ENCODE data around the gene TRMT11. TPM values are rescaled to one million over a fixed set of nuclear protein-coding genes. Genes with fewer than 3 reads are reported as not detected.

Gene TRMT11
- total and polyA plus RNA-seq, 8 donors = 7.0 to 124 (median 49.9) TPM

GRCh38 chr6:126066053-126067048 is 80.0 kb downstream of the TRMT11 start:
- intact Hi-C loops (cut with DNase I; ENCODE audit: low total_unique reads) = no loop called here
- Histone ChIP-seq H3K4me1 (peaks cover 10 to 19% (median 15%) of the 10 kb centered on the region in 4 donors), H3K27ac (no peak overlapping the region), H3K36me3 (peaks cover 0 to 7% (median 0%) of the 10 kb centered on the region in 4 donors), H3K27me3 (no peaks in the 10 kb centered on the region), H3K9me3 (no peaks in the 10 kb centered on the region), H3K4me3 (no peak overlapping the region)
- 91 to 97% (median 95%) methylated on average over 12 of the region's 12 CpGs for WGBS, 5 donors
- no peak for DNase-seq
- no peak for TF ChIP-seq POLR2AphosphoS5 (IDR thresholded peaks at IDR 0.05)
- TF ChIP-seq, protein P1, sequence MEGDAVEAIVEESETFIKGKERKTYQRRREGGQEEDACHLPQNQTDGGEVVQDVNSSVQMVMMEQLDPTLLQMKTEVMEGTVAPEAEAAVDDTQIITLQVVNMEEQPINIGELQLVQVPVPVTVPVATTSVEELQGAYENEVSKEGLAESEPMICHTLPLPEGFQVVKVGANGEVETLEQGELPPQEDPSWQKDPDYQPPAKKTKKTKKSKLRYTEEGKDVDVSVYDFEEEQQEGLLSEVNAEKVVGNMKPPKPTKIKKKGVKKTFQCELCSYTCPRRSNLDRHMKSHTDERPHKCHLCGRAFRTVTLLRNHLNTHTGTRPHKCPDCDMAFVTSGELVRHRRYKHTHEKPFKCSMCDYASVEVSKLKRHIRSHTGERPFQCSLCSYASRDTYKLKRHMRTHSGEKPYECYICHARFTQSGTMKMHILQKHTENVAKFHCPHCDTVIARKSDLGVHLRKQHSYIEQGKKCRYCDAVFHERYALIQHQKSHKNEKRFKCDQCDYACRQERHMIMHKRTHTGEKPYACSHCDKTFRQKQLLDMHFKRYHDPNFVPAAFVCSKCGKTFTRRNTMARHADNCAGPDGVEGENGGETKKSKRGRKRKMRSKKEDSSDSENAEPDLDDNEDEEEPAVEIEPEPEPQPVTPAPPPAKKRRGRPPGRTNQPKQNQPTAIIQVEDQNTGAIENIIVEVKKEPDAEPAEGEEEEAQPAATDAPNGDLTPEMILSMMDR (IDR thresholded peaks at IDR 0.05) = no peak
- no peak for TF ChIP-seq POLR2A (IDR thresholded peaks at IDR 0.05)
- TF ChIP-seq EP300 (IDR thresholded peaks at IDR 0.05) = no peak

DNA sequence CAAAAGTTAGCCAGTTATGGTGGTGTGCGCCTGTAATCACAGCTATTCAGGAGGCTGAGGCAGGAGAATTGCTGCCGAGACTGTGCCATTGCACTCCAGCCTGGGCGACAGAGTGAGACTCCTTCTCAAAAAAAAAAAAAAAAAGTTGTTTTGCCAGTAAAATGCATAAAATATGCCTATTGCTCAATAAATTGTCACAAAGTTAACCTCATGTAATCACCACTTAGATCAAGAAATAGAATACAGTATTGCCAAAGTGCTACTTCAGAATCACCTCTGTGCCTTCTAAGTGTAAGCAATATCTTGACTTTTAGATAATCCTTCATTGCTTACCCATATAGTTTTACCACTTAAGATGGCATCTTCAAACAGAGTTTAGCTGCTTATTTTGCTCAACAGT is 80.7 kb downstream of the TRMT11 start:
- Histone ChIP-seq H3K27ac (no peak overlapping the region), H3K36me3 (peaks cover 0 to under 1% (median 0%) of the 10 kb centered on the region in 4 donors), H3K4me3 (no peak overlapping the region), H3K9me3 (no peaks in the 10 kb centered on the region), H3K27me3 (no peaks in the 10 kb centered on the region), H3K4me1 (peaks cover 10 to 19% (median 15%) of the 10 kb centered on the region in 4 donors)
- 93 to 100% (median 97%) methylated on average over 3 of the region's 3 CpGs for WGBS, 5 donors
- intact Hi-C loops (cut with DNase I; ENCODE audit: low total_unique reads) = no loop called here
- TF ChIP-seq POLR2A (IDR thresholded peaks at IDR 0.05) (no peak), EP300 (IDR thresholded peaks at IDR 0.05) (no peak), POLR2AphosphoS5 (IDR thresholded peaks at IDR 0.05) (no peak)
- TF ChIP-seq, protein P1 (IDR thresholded peaks at IDR 0.05) = no peak
- no peak for DNase-seq

GRCh38 chr6:126069449-126069848 is 83.1 kb downstream of the TRMT11 start:
- Histone ChIP-seq H3K4me1 (peaks cover 0 to 7% (median 3%) of the 10 kb centered on the region in 4 donors), H3K4me3 (no peak overlapping the region), H3K36me3 (no peaks in the 10 kb centered on the region), H3K27me3 (no peaks in the 10 kb centered on the region), H3K27ac (no peak overlapping the region), H3K9me3 (no peaks in the 10 kb centered on the region)
- DNase-seq = no peak
- no peak for TF ChIP-seq EP300 (IDR thresholded peaks at IDR 0.05)
- intact Hi-C loops (cut with DNase I; ENCODE audit: low total_unique reads) = no loop called here
- 89 to 93% (median 92%) methylated on average over 6 of the region's 6 CpGs for WGBS, 5 donors

- WGBS, 5 donors = 76 to 89% (median 85%) methylated on average over 7 of the region's 7 CpGs
- Histone ChIP-seq H3K4me1 (peaks cover 0 to under 1% (median 0%) of the 10 kb centered on the region in 4 donors), H3K36me3 (no peaks in the 10 kb centered on the region), H3K27me3 (no peaks in the 10 kb centered on the region), H3K27ac (no peak overlapping the region), H3K9me3 (no peaks in the 10 kb centered on the region), H3K4me3 (no peak overlapping the region)
- TF ChIP-seq EP300 (IDR thresholded peaks at IDR 0.05) (no peak), POLR2A (IDR thresholded peaks at IDR 0.05) (no peak)
- TF ChIP-seq, protein P1 (IDR thresholded peaks at IDR 0.05) = no peak
- intact Hi-C loops (cut with DNase I; ENCODE audit: low total_unique reads) = no loop called here
- DNase-seq = no peak
Observed at GRCh38 chr6:126071000-126071647, 84.8 kb downstream of the TRMT11 start.
